Effector CD8-positive, alpha-beta T cell (primary cell): Measurements from ENCODE around the gene NETO2.

Experiments
- DNase-seq: peaks from one replicate; lab custom pipeline; 2025; lab: John Stamatoyannopoulos, UW

NETO2 gene

DNA sequence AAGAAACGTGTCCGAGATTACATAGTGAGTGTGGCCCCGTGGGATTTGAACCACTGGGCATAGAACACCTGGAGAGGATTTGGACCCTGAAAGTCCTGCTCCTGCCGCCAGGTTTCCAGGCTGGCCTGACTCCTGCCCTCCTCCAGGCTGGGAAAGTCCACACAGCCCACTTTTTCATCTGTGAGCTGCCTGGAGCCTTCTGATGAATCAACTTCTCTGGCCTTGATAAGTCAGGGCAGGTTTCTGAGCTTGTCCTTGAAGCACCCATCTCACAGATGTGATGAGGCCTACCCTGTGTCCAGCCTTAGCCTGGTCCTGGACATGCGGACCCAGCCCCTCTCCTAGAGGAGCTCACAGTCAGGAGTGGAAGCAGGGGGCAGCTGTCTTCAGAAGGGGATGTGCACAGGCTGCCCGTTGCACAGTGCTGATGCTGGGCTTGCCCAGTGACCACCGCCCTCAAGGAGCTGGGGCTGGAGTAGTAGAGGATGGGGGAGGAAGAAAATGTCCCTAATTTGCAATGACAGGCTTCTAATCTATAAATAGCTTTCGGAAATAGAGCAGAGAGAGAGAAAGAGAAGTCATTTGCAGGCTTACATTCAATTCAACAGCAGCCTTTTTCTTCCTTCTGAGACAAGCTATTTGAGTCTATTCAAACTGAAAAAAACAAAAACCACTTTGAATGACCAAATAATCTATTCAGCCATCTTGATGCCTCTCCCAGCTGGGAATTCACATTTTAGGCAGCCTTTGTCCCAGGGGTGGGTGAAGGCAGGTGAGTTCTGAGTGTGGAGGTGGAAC, 96.8 kb downstream of the NETO2 start:
- DNase-seq, result no peak

DNA sequence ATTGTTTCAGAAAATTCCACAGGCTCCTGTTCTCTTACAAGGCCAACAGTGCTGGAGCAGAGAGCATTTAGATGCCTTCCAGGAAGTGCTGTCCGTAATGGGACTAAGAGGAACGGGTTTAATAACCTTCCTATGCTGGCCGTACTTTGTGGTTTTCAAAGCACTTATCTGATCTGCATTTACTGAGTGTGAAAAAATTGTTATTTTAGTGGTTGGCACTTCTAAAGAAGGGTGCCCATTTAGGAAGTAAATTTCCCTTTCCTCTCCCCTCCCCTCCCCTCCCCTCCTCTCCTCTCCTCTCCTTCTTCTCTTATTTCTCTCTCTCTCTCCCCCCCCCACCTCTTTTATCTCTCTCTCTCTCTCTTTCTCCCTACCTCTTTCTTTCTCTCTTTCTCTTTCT, 98.3 kb downstream of the NETO2 start:
- no peak for DNase-seq

DNA sequence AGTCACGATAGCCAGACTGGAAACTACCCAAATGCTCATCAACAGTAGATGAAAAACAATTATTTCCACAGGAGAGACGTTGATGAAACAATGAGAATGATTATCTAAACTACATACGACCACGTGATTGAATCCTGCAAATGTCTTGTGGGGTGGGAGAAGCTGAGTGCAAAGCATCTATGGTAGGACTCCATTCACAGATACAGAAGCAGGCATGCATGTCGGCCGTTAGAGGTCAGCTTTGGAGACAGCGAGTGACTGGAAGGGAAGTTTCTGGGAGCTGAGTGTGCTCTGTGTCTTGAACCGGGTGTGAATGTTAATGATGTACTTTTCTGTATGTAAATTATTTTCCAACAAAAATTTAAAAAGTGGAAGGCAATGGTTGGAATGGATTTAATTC, 98.7 kb downstream of the NETO2 start:
- no peak for DNase-seq

DNA sequence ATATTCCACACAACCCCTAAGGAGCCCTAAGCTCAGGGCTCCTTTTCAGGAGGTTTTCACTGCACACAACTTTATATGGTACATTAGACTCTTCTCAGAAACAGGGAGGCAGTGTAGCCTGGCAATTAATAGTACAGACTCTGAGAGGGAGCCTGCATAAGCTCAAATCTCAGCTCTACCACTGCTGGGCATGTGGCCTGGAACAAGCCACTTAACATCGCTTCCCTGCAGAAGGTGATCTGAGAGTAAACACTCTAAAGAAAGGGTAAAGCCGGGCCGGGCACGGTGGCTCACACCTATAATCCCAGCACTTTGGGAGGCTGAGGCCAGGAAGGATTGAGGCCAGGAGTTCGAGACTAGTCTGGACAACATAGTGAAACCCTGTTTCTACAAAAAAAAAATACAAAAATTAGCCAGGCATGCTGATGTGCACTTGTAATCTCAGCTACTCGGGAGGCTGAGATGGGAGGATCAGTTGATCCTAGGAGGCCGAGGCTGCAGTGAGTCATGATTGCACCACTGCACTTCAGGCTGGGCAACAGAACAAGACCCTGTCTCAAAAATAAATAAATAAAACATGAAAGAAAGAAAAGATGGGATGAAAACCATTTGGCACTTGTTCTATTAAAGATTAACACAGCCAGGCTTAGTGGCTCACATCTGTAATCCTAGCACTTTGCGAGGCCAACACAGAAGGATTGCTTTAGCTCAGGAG, 99.6 kb downstream of the NETO2 start:
- no peak for DNase-seq

DNA sequence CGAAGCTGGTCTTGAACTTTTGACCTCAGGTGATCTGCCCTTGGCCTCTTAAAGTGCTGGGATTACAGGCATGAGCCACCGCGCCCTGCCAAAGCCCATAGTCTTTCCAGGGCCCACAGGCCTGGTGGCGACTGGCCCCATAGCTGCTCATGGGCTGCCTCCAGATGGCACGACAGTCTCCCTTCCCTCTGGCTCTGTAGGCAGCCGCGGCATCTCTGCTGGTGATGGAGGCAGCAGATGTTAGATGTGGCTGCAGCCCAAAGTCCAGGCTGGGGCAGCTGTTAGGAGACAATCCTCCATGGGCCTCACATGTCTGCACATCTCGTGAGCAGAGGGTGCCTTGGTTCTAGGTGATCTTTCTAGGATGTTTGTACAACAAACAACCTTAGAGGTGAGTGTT, 100.5 kb downstream of the NETO2 start:
- no peak for DNase-seq

DNA sequence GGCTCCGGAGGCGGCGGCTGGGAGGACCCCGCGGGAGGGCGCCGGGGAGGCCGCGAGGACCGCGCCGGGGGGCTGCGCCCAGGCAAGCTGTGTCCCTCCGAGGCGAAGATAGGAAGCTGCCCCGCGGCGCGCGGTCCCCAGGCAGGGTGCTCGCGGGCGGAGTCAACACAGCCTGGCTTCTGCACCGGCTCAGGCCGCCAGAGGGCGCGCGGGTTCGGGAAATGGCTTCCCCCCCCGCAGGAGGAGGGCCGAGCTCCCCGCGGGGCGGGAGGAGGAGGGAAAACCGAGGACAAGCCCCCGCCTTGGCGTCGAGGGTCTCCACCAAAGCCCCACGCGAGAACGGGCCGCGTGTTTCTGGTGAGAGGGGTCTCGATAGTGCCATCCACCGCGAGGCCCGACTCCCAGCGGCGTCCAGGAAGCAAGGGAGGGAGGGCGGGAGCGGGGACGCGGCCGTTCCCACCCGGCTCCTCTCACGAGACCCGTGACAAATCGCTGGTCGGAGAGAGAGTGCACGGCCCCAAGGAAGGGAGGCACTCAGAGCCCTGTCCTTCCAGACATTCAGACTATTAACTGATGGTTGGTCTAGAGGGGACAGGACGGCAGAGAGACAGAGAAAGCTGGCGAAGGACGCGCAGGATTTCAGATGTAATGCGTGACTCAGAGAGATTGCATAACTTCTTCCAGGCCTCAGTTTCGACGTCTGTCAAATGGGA, 105.8 kb downstream of the NETO2 start:
- DNase-seq, result peak; percentile 81

DNA sequence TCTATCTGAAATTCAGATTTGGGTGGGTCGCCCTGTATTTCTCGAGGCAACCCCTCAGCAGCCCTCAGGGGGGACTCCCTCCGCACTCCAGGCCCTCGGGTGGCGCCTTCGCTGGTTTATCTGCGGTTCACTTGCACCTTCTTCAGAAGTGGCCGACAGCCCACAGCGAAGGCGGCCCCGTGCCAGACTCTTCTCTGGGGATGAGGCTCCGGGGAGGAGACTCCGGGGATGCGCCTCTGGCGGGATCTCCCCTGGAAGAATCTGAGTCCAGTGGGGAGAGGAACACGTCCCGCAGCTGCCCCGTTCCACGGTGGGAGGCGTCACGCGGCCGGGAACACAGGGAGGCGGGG, 106.4 kb downstream of the NETO2 start:
- no peak for DNase-seq

DNA sequence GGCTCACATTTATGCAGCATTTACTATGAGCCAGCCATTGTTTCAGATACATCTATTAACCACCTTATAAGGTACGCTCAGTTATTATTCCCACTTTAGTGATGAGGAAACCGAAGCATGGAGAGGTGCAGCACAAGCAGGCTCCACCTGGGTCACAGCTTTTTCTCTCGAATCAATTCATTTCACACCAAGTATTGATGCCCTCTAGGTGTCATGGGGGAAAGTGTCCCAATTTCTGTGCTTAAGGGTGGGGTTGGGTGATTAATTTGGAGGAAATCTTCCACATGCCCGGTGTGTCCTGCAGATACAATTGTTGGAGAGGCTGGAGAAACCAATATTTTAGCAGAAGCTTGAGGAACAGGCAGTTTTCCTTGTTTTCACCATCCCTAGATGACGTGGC, 107.5 kb downstream of the NETO2 start:
- no peak for DNase-seq

DNA sequence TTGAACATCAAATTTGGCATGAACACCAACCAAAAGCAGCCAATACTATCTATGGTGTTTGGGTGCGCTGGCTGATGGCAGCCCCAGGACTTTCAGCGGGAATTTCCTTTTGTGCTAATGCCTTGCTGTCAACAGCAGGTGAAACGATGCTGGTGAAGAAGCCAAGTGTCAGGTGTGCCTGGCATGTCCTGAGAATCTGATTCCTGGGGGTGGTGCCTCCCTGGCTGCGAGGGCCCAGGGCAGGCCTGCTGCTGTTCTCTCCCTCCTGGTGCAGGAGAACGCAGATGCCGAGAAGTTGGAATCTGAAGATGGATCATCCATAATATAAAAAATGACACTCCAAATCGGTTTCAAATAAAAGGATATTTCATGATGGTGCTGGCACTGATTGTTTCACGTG, 108.3 kb downstream of the NETO2 start:
- no peak for DNase-seq

DNA sequence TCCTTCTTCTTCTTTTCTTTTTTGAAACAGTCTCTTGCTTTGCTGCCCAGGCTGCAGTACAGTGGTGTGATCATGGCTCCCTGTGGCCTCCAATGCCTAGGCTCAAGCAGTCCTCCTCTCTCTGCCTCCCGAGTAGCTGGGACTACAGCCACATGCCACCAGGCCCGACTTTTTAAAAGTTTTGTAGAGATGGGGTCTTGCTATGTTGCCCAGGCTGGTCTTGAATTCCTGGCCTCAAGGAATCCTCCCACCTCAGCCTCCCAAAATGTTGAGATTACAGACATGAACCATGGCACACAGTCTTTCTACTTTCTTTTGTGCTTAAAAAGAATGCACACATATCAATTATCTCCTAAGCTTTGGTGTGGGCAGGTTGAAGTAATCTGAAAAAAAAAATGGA, 109.3 kb downstream of the NETO2 start:
- no peak for DNase-seq

DNA sequence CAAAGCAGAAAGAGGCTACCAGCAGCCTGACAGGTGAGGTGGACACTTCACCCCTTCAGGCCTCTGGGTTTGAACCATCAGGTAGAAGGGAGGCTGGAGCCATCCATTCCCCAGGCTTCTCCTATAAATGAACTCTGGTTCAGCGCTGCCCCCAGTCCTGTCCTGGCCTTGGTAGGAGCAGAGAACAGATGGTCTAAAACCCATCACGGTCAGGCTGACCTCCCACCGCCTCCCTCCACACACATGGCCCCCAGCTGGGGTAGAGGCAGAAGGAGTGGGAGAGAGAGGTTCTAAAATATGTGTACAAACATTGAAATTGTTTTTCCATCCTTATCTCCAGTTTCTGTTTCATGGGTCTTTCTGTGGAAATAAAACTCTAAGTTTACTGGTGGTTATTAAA, 110.6 kb downstream of the NETO2 start:
- DNase-seq, result no peak

DNA sequence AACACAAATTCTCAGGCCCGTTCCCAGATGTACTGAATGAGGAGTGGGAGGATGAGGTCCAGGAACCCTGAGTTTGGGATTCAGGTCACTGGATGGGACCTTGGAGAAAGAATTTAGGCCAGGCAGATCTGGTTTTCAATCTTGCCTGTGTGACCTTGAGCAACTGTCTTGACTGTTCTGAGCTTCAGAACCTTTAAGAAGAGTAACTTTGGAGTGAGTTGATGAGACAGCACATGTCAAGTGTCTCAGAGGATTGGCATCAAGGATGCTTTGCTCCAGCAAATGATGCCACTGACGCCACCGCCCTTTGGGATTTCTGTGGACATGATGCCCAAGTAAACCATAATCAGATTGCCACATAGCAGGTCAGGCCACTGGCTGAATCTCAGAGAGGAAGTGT, 114.0 kb downstream of the NETO2 start:
- no peak for DNase-seq

DNA sequence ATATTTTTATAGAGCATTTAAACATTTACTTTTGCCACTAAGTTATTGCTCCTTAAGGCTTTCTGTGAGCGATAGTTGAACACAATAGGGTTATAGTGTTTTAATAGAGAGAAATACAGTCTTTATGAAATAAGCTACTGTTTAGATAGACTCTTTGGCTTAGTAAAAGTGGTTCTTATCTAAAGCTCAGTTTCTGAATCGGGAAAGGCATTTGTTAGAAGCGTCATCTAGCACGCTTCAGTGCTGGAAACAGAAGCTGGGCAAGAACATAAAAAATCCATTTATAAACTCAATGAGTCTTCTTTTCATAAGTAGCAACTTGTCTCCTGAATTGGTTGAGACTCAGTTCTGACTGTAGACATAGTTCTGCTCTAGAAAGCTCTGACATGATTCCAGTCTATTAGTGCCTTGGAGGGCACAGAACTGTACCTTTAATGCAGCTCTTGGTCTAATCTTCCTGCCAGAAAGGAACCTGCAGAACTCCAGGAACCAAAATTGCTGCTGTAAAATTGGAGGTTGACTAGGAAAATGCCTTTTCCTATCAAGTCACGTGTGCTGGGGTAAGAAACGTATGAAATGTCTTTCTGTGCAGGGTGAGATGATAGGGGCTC, 114.9 kb downstream of the NETO2 start:
- no peak for DNase-seq
